GM21529 (cell line): ENCODE results near the gene GPR156.
"Not testable (repeated sequence)": the region's sequence is repeated elsewhere in the genome, so short reads cannot be mapped to it uniquely, and the experiment has no call there.

Experiments used
- ATAC-seq: cut with Tn5 transposase; IDR thresholded peaks from one replicate; pipeline ENCODE4 v1.9.1; 2021; ENCODE audit not compliant: unreplicated experiment

Gene GPR156

DNA sequence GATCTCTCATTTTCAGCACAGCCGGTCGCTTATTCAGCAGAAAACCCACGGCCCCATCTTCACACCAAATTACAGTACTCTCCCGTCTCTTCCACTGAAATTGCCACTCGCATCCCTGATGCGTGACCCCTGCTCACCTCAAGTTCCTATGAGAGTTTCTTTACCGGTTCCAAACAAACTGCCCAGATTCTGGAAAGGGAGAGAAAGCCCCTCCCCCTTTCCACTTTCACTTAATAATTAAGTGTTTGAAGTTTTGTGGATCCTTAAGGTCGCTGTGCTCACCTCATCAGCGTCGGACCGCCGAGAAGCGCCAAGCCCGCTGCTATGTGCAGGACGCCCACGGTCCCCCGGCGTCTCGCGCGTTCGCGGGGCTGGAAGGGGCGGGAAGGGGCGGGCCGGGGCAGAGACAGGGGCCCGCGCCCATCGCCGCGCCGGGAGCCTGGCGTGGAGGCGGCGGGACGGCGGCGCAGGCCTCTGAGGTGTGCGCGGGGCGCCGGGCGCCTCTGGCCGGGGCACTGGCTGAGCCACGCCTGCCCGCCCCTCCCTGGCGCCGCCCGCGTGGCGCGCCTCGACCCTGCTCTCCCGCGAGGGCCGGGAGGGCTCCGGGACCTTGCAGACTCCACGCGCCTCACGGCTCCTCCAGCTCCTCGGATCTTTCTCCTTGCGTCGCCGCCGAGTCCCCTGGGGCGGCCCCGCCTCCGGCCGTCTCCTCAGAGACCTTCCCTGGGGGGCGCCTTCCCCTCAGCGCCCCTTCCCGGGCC lies at the start of gene GPR156:
TSS of gene GPR156 (minus strand) at position 476 of the 761 bp plus-strand sequence. CDS start 41,124 bp downstream, outside the sequence.
- ATAC-seq: no peak

DNA sequence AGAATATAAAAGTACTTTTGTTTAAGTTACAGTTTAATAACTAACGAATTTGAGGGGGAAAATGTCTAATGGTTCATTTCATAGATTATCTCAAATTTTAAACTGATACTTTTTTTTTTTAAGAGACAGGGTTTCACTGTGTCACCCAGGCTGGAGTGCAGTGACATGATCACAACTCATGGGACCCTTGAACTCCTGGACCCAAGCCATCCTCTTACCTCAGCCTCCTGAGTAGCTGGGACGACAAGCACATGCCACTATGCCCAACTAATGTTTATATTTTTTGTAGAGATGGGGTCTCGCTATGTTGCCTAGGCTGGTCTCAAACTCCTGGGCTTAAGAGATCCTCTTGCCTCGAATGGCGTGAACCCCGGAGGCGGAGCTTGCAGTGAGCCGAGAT lies 47.6 kb upstream of the GPR156 start:
- no peak for ATAC-seq

DNA sequence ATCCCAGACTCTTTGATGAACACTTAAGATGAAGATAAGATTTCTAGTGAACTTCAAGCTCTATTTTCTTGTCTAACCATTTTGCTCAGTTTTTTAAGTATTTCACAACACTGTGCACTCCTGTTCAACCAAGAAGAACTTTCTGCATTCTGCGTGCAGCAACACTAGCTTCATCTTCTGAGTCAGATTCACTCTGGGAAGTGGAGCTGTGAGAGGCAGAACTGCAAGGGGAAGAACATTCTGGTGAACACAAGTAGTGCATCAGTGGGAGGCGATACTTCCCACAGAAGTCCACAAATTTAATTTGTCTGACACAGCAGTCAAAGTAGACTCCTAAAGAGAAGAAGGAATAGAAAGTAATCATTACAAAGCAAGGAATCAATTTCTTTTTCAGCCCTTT lies 46.1 kb upstream of the GPR156 start:
- ATAC-seq: no peak

DNA sequence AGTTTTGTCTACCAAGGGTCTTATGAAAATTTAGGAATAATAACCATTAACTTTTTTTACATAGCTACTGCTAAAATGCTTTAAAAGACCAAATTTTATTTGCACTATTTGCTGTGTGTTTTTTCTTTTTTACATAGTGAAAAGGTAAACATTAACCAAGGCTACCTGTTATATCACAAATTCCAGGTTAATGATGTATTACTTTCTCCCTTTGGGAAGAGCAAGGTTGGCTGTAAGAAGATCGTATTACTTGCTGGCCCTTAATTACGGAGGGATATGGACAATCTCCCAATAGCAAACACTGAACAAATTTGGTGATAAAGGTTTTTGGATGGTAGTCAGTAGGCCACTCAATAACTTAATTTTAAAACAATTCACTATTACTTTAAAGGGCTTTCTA lies 41.8 kb upstream of the GPR156 start:
- no peak for ATAC-seq

DNA sequence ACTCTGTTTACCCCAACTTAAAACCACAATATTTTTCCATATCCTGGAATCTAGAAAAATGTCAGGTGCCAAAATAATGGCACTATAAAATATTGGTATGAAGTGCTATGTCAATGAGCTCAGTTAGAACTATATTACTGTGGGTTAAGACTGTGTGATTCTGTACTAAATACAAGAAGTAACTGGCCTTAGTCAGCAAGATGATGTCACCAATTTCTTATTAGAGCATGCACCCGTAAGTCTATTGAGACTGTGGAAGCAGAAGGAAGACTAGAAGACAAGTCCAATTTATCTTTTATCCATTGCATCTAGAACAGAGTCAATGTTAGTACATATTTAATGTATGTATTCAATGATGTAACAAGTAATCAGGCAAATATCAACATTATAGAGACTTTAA lies 39.2 kb upstream of the GPR156 start:
- no peak for ATAC-seq

DNA sequence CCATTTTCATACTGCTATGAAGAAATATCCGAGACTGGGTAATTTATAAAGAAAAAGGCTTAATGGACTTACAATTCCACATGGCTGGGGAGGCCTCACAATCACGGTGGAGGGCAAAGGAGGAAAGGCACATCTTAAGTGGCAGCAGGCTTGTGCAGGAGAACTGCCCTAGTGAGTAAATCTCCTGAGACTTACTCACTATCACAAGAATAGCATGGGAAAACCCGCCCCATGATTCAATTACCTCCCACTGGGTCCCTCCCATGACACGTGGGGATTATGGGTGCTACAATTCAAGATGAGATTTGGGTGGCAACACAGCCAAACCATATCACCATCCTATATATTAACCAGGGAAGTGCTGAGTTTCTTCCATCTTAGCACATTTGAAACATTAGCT lies 38.7 kb upstream of the GPR156 start:
- not testable (repeated sequence) for ATAC-seq

DNA sequence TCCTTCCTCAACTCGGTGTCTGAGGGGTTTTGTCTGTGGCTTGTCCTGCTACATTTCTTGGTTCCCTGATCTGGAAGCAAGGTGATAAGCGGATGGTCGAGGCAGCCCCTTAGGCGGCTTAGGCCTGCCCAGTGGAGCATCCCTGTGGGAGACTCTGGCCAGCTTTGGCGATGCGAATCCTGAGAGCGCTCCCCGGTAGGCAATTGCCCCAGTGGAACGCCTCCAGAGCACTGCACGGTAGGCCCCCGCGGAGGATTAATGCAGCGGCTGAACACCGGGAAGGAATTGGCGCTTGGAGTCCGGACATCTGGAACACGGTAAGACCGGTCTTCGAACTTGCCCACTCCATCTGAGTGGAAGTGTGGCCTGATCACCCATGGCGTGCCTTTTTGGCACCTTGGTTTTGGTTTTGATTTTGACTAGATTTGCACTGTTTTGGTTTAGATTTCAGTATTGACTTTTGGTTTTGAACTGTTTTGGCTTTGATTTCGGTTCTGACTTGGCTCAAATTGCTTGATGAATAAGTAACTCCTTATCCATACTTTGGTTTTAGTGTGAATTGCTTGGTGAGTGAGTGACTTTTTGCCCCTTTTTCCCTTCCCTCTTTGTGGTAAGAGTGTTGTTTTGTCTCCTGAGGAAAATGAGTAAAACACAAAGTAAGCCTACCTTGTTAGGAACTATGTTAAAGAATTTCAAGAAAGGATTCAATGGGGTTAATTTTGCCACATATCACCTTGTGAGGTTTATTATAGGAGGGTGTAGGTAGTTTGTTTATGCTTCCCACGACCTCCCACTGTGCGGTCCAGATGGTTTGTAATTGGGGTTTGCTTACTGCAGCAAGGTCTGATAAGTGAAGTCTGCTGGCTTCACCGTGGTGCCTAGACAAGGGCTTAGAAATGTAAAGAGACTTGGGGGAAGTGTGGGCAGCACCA lies 27.1 kb upstream of the GPR156 start:
- no peak for ATAC-seq

DNA sequence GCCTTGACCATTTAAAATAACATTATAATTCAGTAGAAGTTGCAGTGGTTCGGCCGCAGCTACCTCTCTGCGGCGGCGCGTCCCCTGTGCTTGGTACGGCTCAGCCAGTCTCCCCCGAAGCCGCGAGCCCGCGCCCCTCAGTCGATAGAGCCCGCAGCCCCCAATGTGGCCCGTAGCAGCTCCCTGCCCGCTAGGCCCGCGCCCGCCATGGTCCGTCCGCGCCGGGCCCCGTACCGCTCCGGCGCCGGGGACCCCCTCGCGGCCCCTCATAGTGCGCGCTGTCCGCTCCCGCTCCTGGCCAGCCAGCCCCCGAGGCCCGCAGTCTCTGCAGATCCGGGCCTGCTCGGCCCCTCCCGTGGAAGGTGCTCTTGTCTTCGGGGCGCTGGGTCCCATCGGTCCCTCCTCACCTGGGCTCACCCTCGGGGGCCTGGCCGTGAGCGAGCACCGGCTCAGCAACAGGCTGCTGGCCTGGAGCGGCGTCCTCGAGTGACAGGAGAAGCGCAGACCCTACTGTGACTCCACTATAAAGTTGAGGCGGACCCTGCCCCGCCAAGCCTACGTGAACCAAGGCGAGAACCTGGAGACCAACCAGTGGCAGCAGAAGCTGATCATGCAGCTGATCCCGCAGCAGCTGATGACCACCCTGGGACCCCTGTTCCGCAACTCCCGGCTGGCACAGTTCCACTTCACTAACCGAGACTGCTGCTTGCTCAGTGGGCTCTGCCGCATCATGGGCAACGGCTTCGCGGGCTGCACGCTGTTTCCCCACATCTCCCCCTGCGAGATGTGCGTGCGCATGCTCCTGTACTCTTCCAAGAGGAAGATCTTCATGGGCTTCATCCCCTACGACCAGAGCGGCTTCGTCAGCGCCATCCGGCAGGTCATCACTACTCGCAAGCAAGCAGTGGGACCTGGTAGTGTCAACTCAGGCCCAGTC lies 21.8 kb upstream of the GPR156 start:
- ATAC-seq: no peak

DNA sequence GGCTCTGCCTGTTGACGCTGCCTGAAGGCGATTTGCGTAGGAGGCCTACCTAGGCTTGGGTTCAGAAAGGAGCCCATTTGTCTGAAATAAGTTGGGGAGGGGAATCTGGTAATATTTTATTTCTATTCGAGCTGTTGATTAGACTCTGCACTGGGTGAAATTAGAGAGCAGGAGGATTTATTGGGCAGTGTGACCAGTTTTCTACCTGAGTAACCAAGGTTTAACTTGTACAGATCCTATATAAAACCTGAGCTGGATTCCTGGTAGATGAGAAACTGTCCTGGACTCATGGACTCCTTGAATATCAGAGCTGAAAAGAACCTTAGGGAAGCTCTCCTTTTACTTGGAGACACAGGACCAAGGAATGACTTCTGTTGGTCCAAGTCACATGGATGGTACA lies 19.6 kb upstream of the GPR156 start:
- ATAC-seq: no peak

DNA sequence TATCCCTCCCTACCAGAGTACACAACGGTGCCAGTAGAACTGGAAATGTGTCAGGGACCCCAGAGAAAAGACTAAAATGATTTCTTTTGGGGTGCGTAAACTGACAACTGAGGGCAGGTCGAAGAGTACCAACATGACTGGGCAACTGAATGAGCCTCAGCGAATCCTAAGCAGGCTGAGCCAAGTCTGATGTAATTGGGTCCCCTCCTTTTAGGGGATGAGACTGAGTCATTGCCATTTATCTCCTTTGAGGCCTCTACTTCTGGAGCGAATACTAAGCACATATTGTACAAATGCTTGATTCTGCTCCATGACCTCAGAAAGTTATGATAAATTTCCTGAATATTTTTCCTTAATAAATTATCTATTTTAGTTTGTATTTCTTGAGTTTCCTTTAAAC lies 17.3 kb upstream of the GPR156 start:
- no peak for ATAC-seq

DNA sequence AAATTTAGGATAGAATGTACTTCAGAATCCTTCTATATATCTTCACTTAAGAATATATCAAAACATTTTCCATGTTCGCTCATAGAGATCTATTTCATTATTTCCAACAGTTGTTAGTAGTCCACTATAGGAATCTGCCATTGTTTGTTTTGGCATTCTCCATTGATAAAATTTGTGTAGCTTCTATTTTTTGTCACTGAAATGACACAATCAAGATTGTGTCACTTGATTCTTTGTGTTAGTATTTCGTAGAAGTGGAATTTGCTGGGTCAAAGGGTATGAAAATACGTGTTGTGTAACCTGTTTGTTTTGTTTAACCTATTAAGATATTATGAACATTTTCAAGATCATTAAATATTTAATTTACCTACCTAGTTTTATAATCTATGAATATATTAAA lies 15.9 kb upstream of the GPR156 start:
- no peak for ATAC-seq

DNA sequence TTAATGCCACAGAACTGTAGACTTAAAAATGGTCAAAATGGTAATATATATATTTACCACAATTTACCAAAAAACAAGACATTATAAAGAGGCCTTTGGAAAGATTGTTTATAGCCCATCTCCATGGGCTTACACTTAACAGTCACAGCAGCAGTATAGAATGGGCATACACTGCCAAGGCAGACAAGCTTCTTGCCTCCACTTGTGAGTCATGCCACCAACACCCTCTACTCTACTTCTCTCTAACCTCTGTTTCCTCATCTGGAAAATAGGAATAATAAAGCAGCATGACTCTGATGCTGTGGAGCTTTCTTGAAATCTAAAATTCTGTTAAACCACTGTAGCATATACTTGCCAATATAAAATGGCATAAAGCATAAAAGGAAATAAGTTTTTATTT lies 14.4 kb upstream of the GPR156 start:
- no peak for ATAC-seq

DNA sequence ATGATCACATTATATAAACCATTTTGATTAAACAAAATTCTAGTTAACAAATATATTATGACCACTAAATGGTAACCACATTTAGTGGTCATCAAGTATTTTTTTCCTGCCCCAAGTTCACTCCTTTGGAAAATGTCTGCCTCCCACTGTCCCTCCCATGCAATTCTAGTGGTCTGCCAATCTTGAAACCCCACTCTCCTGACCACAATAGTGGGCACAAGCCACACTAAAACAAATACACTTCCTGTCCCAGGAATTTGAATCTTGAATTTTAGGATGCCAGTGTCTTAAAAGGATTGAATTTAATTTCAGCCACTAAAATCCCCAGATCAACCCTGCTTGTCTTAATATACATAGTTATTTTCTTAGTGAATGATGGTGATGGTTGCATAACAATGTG lies 14.0 kb upstream of the GPR156 start:
- no peak for ATAC-seq

DNA sequence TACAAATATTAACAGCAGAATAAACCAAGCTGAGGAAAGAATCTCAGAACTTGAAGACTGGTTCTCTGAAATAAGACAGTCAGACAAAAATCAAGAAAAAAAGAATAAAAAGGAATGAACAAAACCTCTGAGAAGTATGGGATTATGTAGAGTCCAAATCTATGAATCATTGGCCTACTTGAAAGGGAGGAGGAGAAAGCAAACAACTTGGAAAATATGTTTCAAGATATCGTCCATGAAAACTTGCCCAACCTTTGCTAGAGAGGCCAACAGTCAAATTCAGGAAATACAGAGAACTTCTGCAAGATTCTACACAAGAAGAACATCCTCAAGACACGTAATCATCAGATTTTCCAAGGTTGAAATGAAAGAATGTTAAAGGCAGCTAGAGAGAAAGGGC lies 6.5 kb upstream of the GPR156 start:
- ATAC-seq: not testable (repeated sequence)

DNA sequence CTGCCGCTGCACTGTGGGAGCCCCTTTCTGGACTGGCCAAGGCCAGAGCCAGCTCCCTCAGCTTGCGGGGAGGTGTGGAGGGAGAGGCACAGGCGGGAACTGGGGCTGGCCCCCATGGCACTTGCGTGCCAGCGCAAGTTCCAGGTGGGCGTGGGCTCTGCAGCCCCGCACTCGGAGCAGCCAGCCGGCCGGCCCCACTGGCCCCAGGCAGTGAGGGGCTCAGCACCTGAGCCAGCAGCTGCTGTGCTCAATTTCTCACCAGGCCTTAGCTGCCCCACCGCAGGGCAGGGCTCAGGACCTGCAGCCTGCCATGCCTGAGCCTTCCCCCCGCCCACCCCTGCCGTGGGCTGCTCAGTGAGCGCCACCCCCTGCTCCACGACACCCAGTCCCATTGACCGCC lies 4.6 kb upstream of the GPR156 start:
- no peak for ATAC-seq

DNA sequence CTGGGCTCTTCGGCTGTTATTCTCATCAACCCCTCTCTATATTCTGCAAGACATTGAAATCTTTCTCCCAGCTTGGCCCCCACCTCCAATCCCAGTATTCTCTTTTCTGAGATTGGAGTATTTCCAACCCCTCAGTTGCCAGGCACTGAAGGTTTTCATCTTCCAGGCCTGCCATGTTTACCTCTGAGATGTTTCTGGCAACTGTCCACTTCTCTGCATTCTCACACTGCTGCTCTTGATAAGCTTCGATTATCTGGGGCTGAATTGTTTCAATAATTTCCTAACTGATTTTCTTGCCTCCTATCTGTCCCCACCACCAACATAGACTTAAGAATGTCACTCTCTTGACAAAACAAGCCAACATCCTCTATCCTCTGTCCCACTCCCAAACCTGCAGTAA lies 1.4 kb upstream of the GPR156 start:
- ATAC-seq: no peak

DNA sequence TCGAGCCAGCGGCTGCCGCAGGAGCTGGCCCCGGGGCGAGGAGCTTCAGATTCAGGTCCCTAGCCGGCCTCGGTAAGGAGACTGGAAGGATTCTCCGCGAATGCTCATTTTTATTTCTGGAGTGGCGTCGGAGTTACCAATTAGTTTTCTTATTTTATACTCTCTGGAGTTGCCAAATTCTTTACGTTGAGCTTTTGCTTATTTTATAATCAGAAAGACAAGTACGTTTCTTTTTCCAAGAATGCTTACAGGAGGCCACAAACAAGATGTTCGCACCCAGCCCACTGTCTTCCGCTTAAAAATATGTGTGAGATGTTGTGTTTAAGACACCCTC lies 453 bp upstream of the GPR156 start:
- ATAC-seq: no peak

DNA sequence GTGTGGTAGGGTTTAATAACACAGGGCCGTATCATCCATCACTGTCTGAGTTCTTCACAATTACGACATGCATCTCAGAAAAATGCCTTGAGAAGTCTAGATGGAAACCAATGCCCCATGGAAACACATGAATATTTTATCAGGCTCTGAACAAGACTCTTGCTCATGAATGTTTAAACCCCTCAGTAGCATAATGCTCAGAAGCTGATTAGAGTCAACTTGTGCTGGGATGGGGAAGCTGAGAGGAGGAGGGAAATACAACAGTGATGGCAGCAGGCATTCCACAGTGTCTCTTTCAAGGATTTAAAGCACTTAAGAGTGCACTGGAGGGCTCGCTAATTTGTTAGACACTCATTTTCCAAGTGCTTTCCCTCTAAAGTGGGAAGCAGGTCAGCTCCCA lies 3.8 kb downstream of the GPR156 start:
- ATAC-seq: no peak

DNA sequence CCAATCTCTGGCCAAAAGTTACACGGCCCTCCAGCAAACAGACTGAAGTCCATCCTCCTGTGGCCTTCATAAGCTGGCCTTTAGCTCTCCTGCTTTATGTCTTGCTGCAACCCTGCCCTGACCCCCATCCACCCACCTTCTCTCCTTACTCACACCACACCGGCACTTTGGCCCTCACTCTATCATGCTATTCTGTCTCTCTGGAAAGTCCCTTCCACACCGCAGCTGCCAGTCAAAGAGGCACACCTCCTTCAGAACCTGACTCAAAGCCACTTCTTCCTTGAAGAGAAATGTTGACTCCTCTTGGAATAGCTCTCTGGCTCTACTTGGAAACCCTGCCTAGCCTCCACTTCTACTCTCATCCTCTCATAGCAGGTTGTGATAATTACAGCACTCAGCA lies 4.5 kb downstream of the GPR156 start:
- no peak for ATAC-seq

DNA sequence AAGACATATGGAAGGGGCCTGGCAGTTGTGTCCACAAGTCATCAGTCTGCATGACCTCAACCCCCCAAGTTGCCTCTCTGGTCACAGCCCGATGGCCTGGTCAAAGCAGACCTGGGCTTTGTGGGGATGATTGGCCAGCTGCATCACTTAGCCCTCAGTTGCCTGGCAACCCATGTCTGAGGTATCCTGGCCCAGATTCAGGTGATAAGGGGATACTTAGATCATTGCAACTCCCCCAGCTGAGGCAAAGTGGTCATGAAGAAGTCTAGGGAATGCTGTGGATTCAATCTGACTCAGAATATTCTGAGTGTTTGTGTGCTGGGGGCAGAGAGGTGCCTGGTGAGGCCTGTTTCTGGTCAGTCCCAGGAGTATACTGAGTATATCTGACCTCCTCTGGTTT lies 5.0 kb downstream of the GPR156 start:
- no peak for ATAC-seq

DNA sequence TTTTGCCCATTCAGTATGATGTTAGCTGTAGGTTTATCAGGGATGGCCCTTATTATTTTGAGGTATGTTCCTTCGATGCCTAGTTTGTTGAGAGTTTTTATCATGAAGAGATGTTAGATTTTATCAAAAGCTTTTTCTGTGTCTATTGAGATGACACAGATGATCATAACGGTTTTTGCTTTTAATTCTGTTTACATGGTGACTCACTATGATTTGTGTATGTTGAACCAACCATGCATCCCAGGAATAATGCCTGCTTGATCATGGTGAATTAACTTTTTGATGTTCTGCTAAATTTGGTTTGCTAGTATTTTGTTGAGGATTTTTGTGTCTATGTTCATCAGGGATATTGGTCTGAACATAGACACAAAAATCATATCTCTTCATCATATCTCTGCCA lies 8.3 kb downstream of the GPR156 start:
- no peak for ATAC-seq
